Kasumi-1 (cell line): Measurements from ENCODE around the gene PLCH1.

Experiments used
- DNase-seq, 2 experiments: peaks; one replicate each; lab custom pipeline; 2025; lab: John Stamatoyannopoulos, UW

Gene PLCH1

GRCh38 chr3:155608228-155608920 is 136.5 kb downstream of the PLCH1 start:
- DNase-seq = no peak

DNA sequence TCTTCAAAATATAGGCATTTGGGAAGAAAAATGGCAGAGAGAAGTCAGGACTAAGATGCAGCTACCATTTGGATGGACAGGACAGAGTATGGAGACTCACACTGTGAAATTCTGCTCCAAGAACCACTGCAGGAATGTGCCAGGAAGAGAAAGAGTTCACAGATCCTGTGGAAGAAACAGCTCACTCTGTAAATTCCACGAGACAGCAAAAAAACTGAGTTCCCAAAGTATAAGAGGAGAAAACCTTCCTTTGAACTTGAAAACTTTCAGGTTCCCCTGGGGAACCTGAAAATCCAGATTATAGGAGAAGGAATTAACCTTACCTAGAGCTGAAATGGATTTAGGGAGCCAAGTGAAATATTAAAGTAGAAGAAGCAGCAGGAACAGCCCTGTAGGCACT is 137.1 kb downstream of the PLCH1 start:
- DNase-seq = no peak

DNA sequence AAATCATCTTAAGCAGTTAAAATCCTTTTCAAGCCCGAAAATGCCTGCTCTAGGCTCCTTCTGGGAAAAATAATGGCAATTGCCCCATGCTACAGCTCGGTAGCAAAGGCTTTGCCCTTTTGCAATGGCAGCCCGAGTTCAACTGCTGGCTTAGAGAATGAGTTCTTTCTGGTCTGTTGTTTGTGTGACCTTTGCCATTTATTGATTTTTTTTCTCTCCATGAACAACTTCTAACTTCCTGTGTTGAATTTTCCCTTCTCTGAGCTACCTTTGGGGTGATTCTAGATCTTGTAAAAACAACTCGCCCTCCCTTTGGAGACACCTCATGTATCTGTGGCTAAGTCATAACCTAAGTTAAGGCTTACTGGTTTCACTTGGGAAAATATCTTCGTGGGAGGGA is 139.3 kb downstream of the PLCH1 start:
- no peak for DNase-seq

DNA sequence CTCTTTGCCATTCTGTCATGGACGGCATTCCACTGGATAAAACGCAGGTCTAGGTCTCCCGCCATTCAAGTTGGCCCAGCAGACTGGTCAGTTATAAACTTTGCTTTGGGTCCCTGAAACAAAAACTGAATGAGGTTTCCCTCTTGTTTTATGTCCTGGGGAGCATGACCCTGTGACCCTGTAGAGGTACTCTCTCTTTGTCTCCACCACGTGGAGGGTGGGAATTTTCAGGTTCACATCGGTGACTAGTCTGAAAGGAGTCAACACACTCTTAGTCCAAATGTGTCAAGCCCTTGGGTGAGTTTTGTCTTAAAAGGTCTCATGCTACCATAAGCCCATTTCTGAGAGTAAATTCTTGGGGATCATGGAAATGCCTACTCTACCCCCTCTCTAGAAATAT is 139.9 kb downstream of the PLCH1 start:
- DNase-seq = no peak

- DNase-seq = no peak
Measured at GRCh38 chr3:155604126-155604525, 140.7 kb downstream of the PLCH1 start.

- DNase-seq = no peak
Measured at GRCh38 chr3:155603302-155603701, 141.6 kb downstream of the PLCH1 start.

DNA sequence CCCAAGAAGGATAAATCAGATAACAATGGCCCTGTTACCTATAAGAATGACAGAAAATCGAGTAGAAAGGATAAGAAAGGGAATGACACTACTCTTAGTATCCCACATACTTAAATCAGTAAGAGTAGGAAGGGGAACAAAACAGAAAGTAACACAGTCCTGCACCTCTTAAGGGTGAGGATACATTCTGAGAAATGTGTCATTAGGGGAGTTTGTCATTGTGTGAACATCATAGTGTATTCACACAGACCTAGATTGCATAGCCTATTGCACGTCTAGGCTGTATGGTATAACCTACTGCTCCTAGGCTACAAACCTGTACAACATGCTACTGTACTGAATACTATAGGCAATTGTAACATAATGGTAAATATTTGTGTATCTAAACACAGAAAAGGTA is 142.6 kb downstream of the PLCH1 start:
- no peak for DNase-seq

- DNase-seq = no peak
Measured at GRCh38 chr3:155598671-155599070, 146.2 kb downstream of the PLCH1 start.

- DNase-seq = no peak
Measured at GRCh38 chr3:155596615-155597014, 148.3 kb downstream of the PLCH1 start.

DNA sequence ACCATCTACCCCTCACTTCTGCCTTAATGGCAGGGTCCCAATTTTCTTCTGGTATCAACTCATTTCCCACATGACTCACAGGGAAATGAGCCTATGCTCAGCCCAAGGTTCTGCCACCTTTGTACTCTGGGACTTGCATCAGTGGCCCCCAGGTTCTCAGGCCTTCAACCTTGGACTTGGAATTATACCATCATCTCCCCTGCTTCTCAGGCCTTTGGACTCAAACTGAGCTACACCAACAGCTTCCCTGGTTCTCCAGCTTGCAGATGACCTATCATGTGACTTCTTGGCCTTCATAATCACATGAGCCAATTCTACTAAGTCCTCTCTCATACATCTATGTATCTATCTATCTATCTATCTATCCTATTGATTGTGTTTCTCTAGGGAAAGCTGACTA is 149.5 kb downstream of the PLCH1 start:
- no peak for DNase-seq

DNA sequence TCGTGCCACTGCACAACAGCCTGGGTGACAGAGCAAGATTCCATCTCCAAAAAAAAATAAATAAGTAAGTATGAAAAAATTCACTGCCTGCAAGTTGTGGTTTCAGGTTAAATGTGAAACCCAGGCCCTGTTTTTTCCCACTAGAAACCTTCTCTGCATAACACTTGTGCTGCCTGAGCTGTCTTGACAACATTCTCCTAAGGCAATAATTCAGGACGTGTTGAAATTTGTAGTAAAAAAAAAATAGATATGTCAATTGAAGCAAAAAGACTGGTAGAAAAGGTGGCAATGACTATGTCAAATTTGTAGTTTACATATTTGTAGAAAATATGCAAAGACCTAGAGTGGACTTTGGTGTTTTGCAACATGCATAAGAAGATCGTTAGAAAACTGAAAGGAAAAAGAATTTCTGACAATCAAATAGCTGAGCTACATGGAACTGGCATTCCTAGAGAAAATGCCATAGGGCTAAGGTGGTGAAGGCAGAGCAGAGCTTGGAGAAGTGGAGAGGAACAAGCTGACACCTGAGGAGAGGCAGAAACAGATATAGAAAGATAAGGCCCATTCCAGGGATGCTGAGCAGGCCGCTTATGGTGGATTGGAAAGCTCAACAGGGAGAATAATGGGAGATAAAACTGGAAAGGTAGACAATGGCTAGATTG is 150.2 kb downstream of the PLCH1 start:
- DNase-seq = no peak

DNA sequence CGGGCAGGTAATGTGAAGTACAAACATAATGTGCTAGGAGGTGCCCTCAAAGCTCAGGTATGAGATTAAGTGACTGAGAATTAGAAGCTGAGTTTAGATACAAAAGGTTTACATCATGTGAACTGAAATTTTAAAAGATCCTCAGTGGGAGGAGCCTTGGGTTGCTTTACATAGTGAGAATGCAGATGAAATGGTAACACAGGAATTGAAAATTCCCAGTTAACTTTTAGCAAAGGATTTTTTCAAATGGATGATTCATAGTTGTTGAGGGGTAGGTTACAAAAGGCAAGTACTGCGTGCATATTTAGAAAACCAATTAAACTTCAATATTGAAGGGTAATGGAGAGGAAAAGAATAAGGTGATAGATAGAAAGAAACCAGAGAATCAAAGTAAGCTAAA is 157.3 kb downstream of the PLCH1 start:
- DNase-seq = no peak

- DNase-seq = no peak
Measured at GRCh38 chr3:155585384-155585783, 159.5 kb downstream of the PLCH1 start.

GRCh38 chr3:155581579-155581978 is 163.3 kb downstream of the PLCH1 start:
- DNase-seq = peak; percentile 30 to 46

- DNase-seq = no peak
Measured at GRCh38 chr3:155572085-155572484, 172.8 kb downstream of the PLCH1 start.

- DNase-seq = no peak
Measured at GRCh38 chr3:155568295-155568694, 176.6 kb downstream of the PLCH1 start.

DNA sequence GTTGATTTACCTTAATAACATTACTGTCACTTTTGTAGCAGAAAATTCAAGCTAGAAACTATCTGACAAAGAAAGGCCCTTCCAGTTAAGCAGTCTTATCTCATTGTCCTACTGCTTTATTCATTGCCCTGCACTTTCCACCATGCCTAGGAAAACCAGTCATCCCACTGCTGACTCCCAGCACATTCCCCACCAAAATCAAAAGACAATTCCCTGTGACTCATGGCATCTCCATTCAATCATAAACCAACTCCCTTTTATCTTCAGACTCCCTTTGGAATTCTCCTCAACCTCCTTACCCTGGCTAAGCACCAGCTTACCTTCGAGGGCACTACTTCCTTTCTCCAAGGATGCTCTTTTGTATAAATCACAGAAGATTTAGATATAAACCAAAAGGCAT is 184.3 kb downstream of the PLCH1 start:
- DNase-seq = no peak

DNA sequence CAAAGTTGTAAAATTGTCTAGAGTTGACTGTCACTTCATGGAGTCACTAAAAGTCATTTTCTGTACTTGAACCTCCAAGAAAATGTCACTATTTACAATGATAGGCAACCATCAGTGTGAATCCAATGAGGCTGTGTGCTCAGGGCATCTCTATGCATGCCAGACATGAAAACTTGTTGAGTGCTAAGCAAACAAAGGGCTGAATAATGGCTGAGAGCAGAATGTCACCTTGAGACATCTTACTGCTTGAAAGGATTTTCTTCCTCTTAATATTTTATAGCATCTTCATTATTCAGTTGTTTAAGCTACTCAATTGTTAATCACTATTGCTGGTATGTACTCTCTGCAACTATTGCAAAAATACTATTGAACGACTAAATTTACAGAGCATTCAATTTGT is 184.7 kb downstream of the PLCH1 start:
- no peak for DNase-seq

GRCh38 chr3:155556531-155556930 is 188.3 kb downstream of the PLCH1 start:
- no peak for DNase-seq

DNA sequence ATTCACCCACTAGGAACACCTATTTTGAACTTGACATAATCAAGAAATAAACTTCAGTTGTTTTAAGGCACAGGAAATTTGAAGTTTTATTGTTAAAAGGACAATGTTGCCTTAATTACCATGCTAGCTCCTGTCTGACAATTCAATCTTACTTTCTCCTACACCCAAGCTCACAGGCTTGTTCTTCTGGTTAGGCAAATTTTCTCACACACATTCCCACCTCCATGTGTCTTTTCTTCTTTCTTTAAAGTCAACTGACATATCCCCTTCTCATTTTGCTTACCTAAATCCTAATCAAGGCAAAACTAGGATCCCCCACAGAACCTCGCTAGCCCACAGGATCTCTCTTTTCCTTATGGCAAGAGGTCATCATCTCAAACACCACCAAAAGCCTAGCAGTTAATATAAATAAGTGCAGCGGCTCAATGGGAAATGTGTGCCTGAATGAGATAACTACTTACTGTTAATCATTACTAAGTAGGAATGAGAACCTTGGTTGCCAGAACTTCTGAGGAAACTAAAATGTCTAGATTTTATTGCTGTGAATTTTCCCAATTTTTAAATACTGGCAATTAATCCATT is 189.3 kb downstream of the PLCH1 start:
- DNase-seq = no peak

DNA sequence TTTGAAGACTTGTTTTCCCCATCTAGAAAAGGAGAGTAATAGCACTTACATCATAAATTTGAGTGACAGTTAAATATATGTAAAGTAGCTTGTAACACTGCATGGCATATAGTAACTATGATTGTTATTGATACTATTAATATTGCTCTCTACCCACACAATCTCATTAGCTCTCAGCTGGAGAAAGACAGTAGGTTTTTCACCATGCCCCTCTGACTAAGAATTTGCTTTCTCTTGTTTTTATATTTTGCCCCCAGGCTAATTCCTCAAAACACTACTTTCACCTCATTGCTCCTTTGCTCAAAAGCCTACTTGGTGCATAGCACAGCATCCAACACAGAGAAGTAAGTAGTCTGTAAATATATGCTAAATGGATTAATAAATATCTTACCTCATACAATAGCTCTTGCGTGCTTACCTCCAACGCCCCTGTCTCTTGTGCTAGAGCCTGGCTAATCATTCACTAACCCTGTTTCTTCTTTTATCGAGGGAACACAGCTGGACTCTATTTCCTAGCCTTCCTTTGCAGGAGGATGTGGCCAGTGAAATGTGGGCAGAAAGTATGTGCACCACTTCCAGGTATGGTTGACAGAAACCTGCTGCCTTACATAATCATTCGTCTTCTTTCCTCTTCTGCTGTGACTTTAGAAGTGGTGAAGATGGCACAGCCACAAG is 190.0 kb downstream of the PLCH1 start:
- DNase-seq = peak; percentile 89 to 91

DNA sequence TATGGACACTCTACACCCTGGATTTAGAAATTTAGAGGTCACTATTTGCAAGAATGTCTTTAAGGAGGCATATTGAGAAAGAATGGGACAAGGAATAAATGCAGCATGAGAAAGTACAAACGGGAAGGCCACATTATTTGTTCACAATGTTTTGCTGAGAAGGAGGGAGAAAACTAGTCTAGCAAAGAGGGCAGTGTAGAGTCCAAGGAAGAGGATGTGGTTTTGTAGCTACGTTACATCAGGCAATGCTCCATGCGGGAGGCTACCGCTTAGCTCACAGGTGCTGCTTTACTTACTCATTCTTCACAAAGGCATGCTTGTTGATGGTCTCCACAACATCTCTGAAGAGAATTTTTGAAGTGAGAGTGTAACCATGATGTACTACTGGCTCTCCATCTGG is 191.1 kb downstream of the PLCH1 start:
- DNase-seq = peak; percentile 49 to 75

DNA sequence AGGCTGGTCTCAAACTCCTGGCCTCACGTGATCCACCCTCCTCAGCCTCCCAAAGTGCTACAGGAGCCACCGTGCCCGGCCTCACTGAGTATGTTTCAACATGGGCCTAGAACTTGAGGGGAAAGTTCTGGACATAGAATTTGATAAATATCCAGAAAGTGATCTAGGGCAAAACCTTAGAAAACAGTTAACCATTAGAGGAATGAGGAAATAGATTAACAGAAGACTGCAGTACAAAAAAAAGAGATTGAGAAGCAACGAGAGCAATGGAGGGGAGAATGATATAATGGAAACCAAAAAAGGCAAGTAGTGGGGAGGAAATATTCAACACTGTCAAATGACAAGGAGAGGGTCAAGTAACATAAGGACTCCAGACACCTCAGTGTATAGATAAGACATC is 191.5 kb downstream of the PLCH1 start:
- no peak for DNase-seq
